Fibroblast of villous mesenchyme (primary cell): Measurements from ENCODE around the gene ATXN10. TPM values are rescaled to one million over a fixed set of nuclear protein-coding genes. Genes with fewer than 3 reads are reported as not detected.
A peak's percentile ranks its signal among the peaks of the same experiment; 100 is the strongest.

ENCODE experiments used
- DNase-seq: peaks from one replicate; pipeline ENCODE4 v3.0.0-alpha.2; 2010; ENCODE audit warnings: low read depth
- H3K4me3 ChIP-seq: 2 replicates; pipeline ENCODE4 v1.5.1; 2011; ENCODE audit warnings: low read depth, mild to moderate bottlenecking, low read length
- total RNA-seq: library from RNA; depleted of rRNA; stranded (reverse); fragments of >200 nt; gene quantifications from 2 replicates; pipeline ENCODE4 v1.2.3, GENCODE V29; 2012
- TF ChIP-seq, protein P1 (sequence below): IDR thresholded peaks from 2 replicates; pipeline ENCODE4 v1.5.1; 2012; ENCODE audit warnings: low read depth, mild to moderate bottlenecking, low read length; ENCODE audit not compliant: insufficient read depth

The ATXN10 gene
- total RNA-seq, 1 donor: 190 TPM

GRCh38 chr22:45644714-45645113 is 26.9 kb upstream of the ATXN10 start:
- DNase-seq: no peak
- no peak overlapping the region for H3K4me3 ChIP-seq
- TF ChIP-seq, protein P1, sequence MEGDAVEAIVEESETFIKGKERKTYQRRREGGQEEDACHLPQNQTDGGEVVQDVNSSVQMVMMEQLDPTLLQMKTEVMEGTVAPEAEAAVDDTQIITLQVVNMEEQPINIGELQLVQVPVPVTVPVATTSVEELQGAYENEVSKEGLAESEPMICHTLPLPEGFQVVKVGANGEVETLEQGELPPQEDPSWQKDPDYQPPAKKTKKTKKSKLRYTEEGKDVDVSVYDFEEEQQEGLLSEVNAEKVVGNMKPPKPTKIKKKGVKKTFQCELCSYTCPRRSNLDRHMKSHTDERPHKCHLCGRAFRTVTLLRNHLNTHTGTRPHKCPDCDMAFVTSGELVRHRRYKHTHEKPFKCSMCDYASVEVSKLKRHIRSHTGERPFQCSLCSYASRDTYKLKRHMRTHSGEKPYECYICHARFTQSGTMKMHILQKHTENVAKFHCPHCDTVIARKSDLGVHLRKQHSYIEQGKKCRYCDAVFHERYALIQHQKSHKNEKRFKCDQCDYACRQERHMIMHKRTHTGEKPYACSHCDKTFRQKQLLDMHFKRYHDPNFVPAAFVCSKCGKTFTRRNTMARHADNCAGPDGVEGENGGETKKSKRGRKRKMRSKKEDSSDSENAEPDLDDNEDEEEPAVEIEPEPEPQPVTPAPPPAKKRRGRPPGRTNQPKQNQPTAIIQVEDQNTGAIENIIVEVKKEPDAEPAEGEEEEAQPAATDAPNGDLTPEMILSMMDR: no peak

- TF ChIP-seq, protein P1: no peak
- no peak overlapping the region for H3K4me3 ChIP-seq
- no peak for DNase-seq
Observed at GRCh38 chr22:45645150-45645525, 26.5 kb upstream of the ATXN10 start.

- DNase-seq: peak; percentile 55
Observed at GRCh38 chr22:45645526-45646414, 25.9 kb upstream of the ATXN10 start.

GRCh38 chr22:45647532-45648225 is 24.0 kb upstream of the ATXN10 start:
- no peak overlapping the region for H3K4me3 ChIP-seq
- no peak for DNase-seq
- TF ChIP-seq, protein P1: no peak

More at GRCh38 chr22:45645526-45646414, 25.9 kb upstream of the ATXN10 start:
- TF ChIP-seq, protein P1: peak; percentile 83
- no peak overlapping the region for H3K4me3 ChIP-seq

- H3K4me3 ChIP-seq: no peak overlapping the region
- DNase-seq: no peak
- TF ChIP-seq, protein P1: no peak
Observed at GRCh38 chr22:45648301-45649117, 23.1 kb upstream of the ATXN10 start.

DNA sequence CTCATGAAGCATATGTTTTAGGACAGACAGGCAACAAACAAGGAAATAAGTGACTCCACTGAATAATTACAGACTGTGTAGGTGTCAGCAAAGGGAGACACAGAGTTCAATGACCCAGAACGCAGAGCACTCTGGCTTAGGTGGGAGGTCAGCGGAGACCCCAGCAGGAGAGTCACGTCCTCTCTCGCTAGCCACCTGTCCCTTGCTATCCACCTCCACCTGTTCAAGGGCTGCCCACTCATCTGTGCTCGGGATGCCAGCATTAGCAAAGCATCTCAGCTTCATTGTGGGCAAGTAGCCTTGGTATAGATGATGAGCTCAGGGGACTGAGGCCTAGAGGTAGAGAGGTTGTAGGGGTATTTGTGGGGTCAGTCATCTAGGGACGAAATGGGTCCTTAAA is 21.8 kb upstream of the ATXN10 start:
- DNase-seq: no peak
- TF ChIP-seq, protein P1: no peak
- H3K4me3 ChIP-seq: no peak overlapping the region
